Fibroblast of the aortic adventitia (primary cell): ENCODE results near the gene VPS4A. TPM values are rescaled to one million over a fixed set of nuclear protein-coding genes. Genes with fewer than 3 reads are reported as not detected.

Source experiments
- DNase-seq: peaks from one replicate; pipeline ENCODE4 v3.0.0-alpha.2; 2010; ENCODE audit warnings: low read depth
- H3K4me3 ChIP-seq: 2 replicates; pipeline ENCODE4 v1.5.1; 2011; ENCODE audit warnings: low read depth, mild to moderate bottlenecking, control low read depth, low read length, moderate library complexity
- total RNA-seq: library from RNA; depleted of rRNA; stranded (reverse); fragments of >200 nt; gene quantifications from 2 replicates; pipeline ENCODE4 v1.2.3, GENCODE V29; 2012; ENCODE audit warnings: low replicate concordance
- TF ChIP-seq, protein P1 (sequence below): IDR thresholded peaks from 2 replicates; pipeline ENCODE4 v1.5.1; 2011; ENCODE audit warnings: mild to moderate bottlenecking, low read length, control low read depth, inconsistent platforms; ENCODE audit not compliant: insufficient read depth

VPS4A gene
- total RNA-seq, 1 donor, result 31.2 TPM

DNA sequence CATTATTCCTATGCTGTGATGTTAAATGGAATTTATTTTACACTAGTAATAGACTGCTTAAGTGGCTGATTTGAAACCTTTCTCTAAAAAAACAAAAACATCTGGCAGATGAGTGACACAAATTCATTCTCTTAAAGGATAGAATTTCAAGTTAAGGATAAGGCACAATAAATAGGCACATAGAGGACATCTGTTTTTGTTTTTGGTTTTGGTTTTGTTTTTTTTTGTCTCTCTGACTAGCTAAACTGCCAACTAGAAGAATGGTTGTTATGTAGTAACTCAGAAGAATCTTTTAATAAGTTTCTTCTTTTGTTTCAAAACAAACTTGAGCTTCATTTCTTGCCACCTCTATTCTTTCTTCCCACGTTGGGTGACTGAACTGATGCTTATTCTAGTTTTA is 5.1 kb upstream of the VPS4A start:
- DNase-seq, result no peak
- no peak overlapping the region for H3K4me3 ChIP-seq
- TF ChIP-seq, protein P1, sequence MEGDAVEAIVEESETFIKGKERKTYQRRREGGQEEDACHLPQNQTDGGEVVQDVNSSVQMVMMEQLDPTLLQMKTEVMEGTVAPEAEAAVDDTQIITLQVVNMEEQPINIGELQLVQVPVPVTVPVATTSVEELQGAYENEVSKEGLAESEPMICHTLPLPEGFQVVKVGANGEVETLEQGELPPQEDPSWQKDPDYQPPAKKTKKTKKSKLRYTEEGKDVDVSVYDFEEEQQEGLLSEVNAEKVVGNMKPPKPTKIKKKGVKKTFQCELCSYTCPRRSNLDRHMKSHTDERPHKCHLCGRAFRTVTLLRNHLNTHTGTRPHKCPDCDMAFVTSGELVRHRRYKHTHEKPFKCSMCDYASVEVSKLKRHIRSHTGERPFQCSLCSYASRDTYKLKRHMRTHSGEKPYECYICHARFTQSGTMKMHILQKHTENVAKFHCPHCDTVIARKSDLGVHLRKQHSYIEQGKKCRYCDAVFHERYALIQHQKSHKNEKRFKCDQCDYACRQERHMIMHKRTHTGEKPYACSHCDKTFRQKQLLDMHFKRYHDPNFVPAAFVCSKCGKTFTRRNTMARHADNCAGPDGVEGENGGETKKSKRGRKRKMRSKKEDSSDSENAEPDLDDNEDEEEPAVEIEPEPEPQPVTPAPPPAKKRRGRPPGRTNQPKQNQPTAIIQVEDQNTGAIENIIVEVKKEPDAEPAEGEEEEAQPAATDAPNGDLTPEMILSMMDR, result no peak

DNA sequence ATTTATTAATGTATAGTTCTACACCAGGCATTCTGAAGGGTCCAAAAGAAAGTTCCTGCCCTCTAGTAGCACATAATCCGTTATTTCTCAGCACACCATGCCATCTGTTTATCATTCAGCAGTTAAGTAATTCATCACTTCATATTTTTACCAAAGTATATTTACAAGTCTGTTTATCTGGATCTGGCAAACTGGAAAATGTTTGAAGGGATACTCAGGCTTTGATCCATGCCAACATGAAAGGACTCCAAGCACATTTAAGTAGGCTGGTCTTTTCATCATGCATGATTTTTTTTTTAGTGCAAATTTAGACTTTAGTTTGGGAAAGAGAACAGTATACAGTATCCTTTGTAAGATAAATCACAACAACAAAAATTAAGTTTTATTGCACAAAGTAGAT is 4.1 kb upstream of the VPS4A start:
- no peak overlapping the region for H3K4me3 ChIP-seq
- no peak for DNase-seq
- TF ChIP-seq, protein P1, result no peak

DNA sequence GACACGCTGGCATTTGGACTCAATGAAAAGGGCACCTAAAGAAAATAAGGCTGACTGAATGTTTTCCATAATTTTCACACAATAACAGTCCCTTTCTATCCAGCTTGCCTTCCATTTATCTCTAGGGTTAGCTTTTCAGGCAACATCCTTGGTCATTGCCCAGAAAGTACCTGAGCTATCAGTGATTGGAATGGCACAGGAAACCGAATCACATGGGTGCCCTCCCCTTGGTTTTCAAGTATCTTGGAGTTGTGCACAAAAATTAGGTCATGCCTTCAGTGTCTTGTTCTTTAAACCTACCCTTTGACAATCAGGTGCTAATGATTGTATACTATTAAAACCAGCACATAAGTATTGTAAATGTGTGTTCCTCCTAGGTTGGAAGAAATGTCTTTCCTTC is 3.3 kb upstream of the VPS4A start:
- no peak for DNase-seq
- no peak overlapping the region for H3K4me3 ChIP-seq

DNA sequence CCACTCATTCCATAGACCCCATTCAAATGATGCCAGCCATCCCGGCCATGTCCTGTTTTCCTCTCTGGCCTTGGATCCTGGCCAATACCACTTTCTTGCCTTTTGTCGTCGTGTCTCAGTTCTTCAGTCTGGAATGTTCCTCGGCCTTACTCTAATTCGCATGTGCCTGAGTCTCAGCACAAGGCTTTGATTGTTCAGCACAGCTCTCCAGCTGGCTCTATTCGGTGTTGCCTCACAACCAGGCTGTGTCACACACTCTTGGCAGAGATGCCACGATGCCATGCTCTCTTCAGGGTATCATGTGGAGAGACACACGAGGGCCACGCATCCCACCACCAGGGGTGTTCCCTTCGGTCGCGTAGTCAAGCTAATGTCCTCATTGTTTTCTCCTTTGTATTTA is 1.8 kb upstream of the VPS4A start:
- TF ChIP-seq, protein P1, result no peak
- no peak overlapping the region for H3K4me3 ChIP-seq
- DNase-seq, result no peak

More for the DNA sequence above, 3.3 kb upstream of the VPS4A start:
- TF ChIP-seq, protein P1, result no peak

DNA sequence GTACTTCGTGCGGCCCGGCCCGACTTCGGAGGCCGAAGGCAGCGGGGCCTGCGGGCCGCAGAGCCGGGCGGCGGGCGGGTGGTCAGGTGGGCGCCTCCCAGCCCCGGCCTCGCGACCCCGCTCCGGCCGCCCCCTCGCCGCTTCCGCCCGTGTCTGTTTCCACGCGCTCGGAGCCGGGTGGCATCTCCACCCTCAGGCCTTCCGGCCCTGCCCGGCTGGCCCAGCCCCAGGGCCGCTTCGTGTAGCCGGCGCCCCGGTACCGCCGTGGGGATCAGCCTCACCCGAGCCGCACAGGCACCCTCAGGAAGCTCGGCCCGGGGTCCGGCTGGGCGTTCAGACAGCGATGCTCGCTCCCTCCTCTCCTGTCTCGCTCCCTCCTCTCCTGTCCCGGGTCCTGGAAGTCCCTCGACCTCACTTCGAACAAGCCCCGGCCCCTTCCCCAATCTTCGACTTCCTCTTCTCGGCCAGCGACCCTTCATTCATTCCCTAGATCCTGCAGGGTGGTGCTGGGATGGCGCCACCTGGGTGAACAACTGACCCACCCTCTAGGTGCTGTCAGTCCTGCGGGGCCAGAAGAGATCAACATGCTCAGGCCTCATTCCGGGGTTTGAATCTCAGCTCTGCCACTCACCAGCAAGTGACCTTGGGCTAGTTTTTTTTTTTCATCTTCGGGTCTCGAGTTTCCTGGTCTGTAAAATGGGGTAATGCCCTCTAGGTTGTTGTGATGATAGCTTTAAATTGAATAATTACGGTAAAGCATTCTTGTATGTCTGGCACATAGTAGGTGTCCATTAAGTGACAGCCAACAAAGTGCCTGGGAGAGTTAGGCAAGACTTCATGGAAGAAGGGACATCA is 610 bp downstream of the VPS4A start:
- TF ChIP-seq, protein P1, result no peak
- peak overlapping the region; percentile 88 for H3K4me3 ChIP-seq
- DNase-seq, result no peak

DNA sequence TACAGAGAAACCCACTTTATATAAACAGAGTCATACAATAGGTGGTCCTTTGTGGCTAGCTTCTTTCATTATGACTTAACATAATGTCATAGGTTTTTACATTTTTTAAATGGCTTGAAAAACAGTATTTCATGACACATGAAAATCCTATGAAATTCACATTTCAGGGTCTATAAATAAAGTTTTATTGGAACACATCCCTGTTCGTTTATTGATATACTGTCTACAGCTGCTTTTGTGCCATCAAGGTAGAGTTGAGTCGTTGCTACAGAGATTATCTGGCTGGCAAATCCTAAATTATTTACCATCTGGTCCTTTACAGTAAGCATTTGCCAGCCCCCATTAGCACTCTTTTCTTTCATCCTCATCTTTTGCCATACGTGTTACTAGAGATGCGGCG is 2.3 kb downstream of the VPS4A start:
- no peak for DNase-seq
- no peak overlapping the region for H3K4me3 ChIP-seq
- TF ChIP-seq, protein P1, result no peak
